ENCODE measurements around the gene FREY1.

GRCh38 chr11:45884596-45885185 lies 22.4 kb downstream of the FREY1 start:
- TF ChIP-seq CTCF (IDR thresholded peaks at IDR 0.05) (no peak), EZH2 (IDR thresholded peaks at IDR 0.05) (no peak), EZH2phosphoT487 (IDR thresholded peaks at IDR 0.05) (no peak)
